Endothelial cell of umbilical vein (primary cell): ENCODE results near the gene FOXP1. TPM values are rescaled to one million over a fixed set of nuclear protein-coding genes. Genes with fewer than 3 reads are reported as not detected.

Experiments used
- BruUV-seq: library from RNA; stranded (reverse); fragments of 400-500 nt; replicated peaks from 2 replicates; lab custom pipeline; 2021; lab: Mats Ljungman, UMichigan
- CTCF ChIA-PET: fragments of 300-600, 350-600 bp; sonication (Branson Sonifier 250); formaldehyde crosslinking; loops from one replicate; lab custom pipeline; 2021; ENCODE audit warnings: antibody characterized with exemption, inconsistent platforms; lab: Charles Lee
- POLR2A ChIA-PET: fragments of 300-600, 350-600 bp; sonication (Branson Sonifier 250); formaldehyde crosslinking; loops from one replicate; lab custom pipeline; 2021; ENCODE audit warnings: antibody characterized with exemption, inconsistent platforms; lab: Charles Lee
- DNase-seq: peaks from one replicate; pipeline ENCODE4 v3.0.0-alpha.2; 2011; ENCODE audit warnings: low read depth, low spot score
- FAIRE-seq: peaks from 2 replicates; lab custom pipeline; 2011; peaks lifted over from hg19 to GRCh38; lab: Jason Lieb, UNC
- H2AFZ ChIP-seq: 2 replicates; pipeline ENCODE4 v1.6.0; 2012; ENCODE audit warnings: low read depth, low read length, control low read depth, inconsistent platforms
- H3K27ac ChIP-seq: 2 replicates; pipeline ENCODE4 v1.5.1; 2011; ENCODE audit warnings: low read depth, mild to moderate bottlenecking, control low read depth, low read length, moderate library complexity; ENCODE audit not compliant: insufficient read depth
- H3K27me3 ChIP-seq, 2 experiments: 2 replicates each; pipeline versions ENCODE4 v1.6.0 to v1.6.1; 2011; ENCODE audit warnings: low read length in 2 of 2, mixed read lengths in 1 of 2; ENCODE audit not compliant: control insufficient read depth in 2 of 2, insufficient read depth in 2 of 2
- H3K36me3 ChIP-seq, 2 experiments: 2 replicates in 1 of 2; 3 replicates in 1 of 2; pipeline ENCODE4 v1.5.1; 2011; ENCODE audit warnings: low read length in 2 of 2, mild to moderate bottlenecking in 1 of 2, moderate library complexity in 1 of 2; ENCODE audit not compliant: control insufficient read depth in 2 of 2, insufficient read depth in 2 of 2; ENCODE audit errors: extremely low read depth in 1 of 2
- H3K4me1 ChIP-seq: 3 replicates; pipeline ENCODE4 v1.5.1; 2011; ENCODE audit warnings: mild to moderate bottlenecking, low read length; ENCODE audit not compliant: control insufficient read depth, insufficient read depth; ENCODE audit errors: extremely low read depth
- H3K4me2 ChIP-seq: 2 replicates; pipeline ENCODE4 v1.6.1; 2011; ENCODE audit warnings: low read length, control low read depth, mixed read lengths; ENCODE audit not compliant: insufficient read depth
- H3K4me3 ChIP-seq, 3 experiments: fragments of 200-600 bp in 1 of 3; sonication (generic), shearing (Covaris generic) in 1 of 3; replicated peaks in 1 of 3; 2 replicates each; pipeline ENCODE4 v1.5.1; 2011 to 2016; ENCODE audit warnings: control low read depth in 3 of 3, low read length in 3 of 3, mild to moderate bottlenecking in 2 of 3, inconsistent platforms in 1 of 3, low read depth in 1 of 3, moderate library complexity in 1 of 3; ENCODE audit not compliant: insufficient read depth in 1 of 3
- H3K79me2 ChIP-seq: 2 replicates; pipeline ENCODE4 v1.6.0; 2012; ENCODE audit warnings: low read length, inconsistent platforms; ENCODE audit not compliant: control insufficient read depth, insufficient read depth
- H3K9ac ChIP-seq: replicated peaks from 2 replicates; pipeline ENCODE3; 2011; ENCODE audit warnings: low read length, control low read depth; ENCODE audit not compliant: insufficient read depth; ENCODE audit errors: extremely low read depth
- H3K9me1 ChIP-seq: replicated peaks from 3 replicates; pipeline ENCODE4 v1.6.0; 2011; ENCODE audit warnings: mild to moderate bottlenecking, low read length; ENCODE audit not compliant: control insufficient read depth, insufficient read depth; ENCODE audit errors: extremely low read depth
- H3K9me3 ChIP-seq: replicated peaks from 2 replicates; pipeline ENCODE4 v1.5.1; 2012; ENCODE audit warnings: low read length, inconsistent platforms; ENCODE audit not compliant: control insufficient read depth, insufficient read depth
- H4K20me1 ChIP-seq: replicated peaks from 2 replicates; pipeline ENCODE3; 2011; ENCODE audit warnings: mild to moderate bottlenecking, low read length; ENCODE audit not compliant: control insufficient read depth, insufficient read depth; ENCODE audit errors: extremely low read depth
- CTCF ChIP-seq, 2 donors: IDR thresholded peaks; 1 replicate in 1 of 2; 2 replicates in 1 of 2; pipeline ENCODE4 v1.5.1; 2011; ENCODE audit warnings: low read length in 2 of 2, mild to moderate bottlenecking in 2 of 2, moderate library complexity in 2 of 2, control low read depth in 1 of 2, inconsistent platforms in 1 of 2, low read depth in 1 of 2; ENCODE audit not compliant: insufficient read depth in 1 of 2; ENCODE audit errors: extremely low read depth in 1 of 2
- EZH2 ChIP-seq: IDR thresholded peaks from 2 replicates; pipeline ENCODE4 v1.6.1; 2012; ENCODE audit warnings: borderline replicate concordance, low read depth, mild to moderate bottlenecking, moderate library complexity, low read length, inconsistent platforms; ENCODE audit not compliant: severe bottlenecking
- FOS ChIP-seq: IDR thresholded peaks from 2 replicates; pipeline ENCODE4 v1.6.1; 2011; ENCODE audit warnings: mild to moderate bottlenecking, low read length, moderate library complexity, borderline replicate concordance; ENCODE audit not compliant: insufficient read depth
- GATA2 ChIP-seq: IDR thresholded peaks from 2 replicates; pipeline ENCODE4 v1.7.0; 2011; ENCODE audit warnings: low read depth, mild to moderate bottlenecking, moderate library complexity, mixed read lengths, low read length; ENCODE audit not compliant: insufficient read length, insufficient read depth
- JUN ChIP-seq: IDR thresholded peaks from 2 replicates; pipeline ENCODE4 v1.6.1; 2011; ENCODE audit warnings: borderline replicate concordance, low read depth; ENCODE audit not compliant: insufficient read length, insufficient read depth
- MYC ChIP-seq: IDR thresholded peaks from one replicate; pipeline ENCODE4 v1.6.1; 2011; ENCODE audit warnings: mild to moderate bottlenecking, low read depth, low read length
- POLR2A ChIP-seq: IDR thresholded peaks from 2 replicates; pipeline ENCODE4 v1.6.1; 2012; ENCODE audit warnings: low read depth, mild to moderate bottlenecking, control low read depth, low read length
- POLR2AphosphoS5 ChIP-seq: IDR thresholded peaks from 2 replicates; pipeline ENCODE4 v1.6.1; 2012; ENCODE audit warnings: low read depth, mild to moderate bottlenecking, control low read depth, low read length, moderate library complexity; ENCODE audit not compliant: insufficient read depth
- dilution Hi-C: fragments of 300-500 bp; cut with MboI; formaldehyde crosslinking; loops from one replicate; pipeline ENCODE4 v1.15.0; 2019; ENCODE audit warnings: low sequenced_read_pairs; ENCODE audit not compliant: extremely low pct_ligation_motif_present
- intact Hi-C: fragments of 100-400 bp; cut with micrococcal nuclease; formaldehyde crosslinking; loops from one replicate; pipeline ENCODE4 v1.10.0; 2022
- polyA plus RNA-seq, 4 experiments: library from polyadenylated mRNA; depleted of rRNA in 3 of 4; stranded (reverse) in 3 of 4; unstranded in 1 of 4; fragments of >200 nt; gene quantifications; 2 replicates each; pipeline versions ENCODE4 v1.2.1 to v1.2.3, GENCODE V29; 2011 to 2012; ENCODE audit warnings: missing spikeins in 1 of 4
- total RNA-seq: library from RNA; stranded (reverse); gene quantifications from 2 replicates; pipeline ENCODE4 v1.2.3, GENCODE V29; 2021
- TF ChIP-seq, protein P1 (sequence below): IDR thresholded peaks from 2 replicates; pipeline ENCODE4 v1.6.1; 2011; ENCODE audit not compliant: insufficient read depth, insufficient read length

The FOXP1 gene
- total and polyA plus RNA-seq, 2 donors (not counting 3 experiments of a cell fraction or from before 2014, with no cell fraction given) = 41.0 to 107 TPM

DNA sequence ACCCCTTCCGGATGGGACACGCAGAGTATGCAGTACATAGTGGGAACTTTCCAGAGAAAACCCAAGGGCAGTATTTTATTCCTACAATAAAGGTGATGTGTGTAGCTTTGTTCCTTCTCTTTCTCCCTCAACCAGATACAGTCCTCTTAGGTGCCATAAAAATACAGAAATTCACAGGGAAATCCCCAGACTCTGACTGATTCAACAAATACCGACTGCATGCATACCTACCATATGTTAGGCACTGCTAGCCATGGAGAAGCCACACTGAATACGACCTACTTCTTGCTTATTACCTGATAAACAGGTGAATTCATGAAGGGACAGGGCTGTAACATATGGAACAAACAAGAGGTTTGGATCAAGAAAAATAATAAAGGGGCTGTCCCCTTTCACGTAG, 228.5 kb downstream of the FOXP1 start:
- no peak overlapping the region for H3K27ac ChIP-seq
- TF ChIP-seq EZH2 (no peak), GATA2 (no peak), JUN (no peak), FOS (no peak), CTCF (IDR thresholded peaks at IDR 0.05; ENCODE audit: extremely low read depth in 1 of 2, insufficient read depth in 1 of 2, low read depth in 1 of 2, low read length in 2 of 2) (no peak), MYC (no peak), POLR2AphosphoS5 (no peak), POLR2A (no peak)
- TF ChIP-seq, protein P1, sequence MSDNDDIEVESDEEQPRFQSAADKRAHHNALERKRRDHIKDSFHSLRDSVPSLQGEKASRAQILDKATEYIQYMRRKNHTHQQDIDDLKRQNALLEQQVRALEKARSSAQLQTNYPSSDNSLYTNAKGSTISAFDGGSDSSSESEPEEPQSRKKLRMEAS = no peak
- no peak overlapping the region for H2AFZ ChIP-seq
- no peak overlapping the region for H3K4me2 ChIP-seq
- dilution Hi-C loops = no loop called here
- no peak for FAIRE-seq
- no TSS peak for BruUV-seq
- no peaks in the 10 kb centered on the region for H4K20me1 ChIP-seq
- H3K9ac ChIP-seq = no peak overlapping the region
- ChIA-PET POLR2A (no interaction called here), CTCF (no interaction called here)
- no peaks in the 10 kb centered on the region for H3K9me3 ChIP-seq
- H3K9me1 ChIP-seq = no peaks in the 10 kb centered on the region
- H3K27me3 ChIP-seq = no peaks in the 10 kb centered on the region
- no peak overlapping the region for H3K4me3 ChIP-seq
- H3K36me3 ChIP-seq = no peaks in the 10 kb centered on the region
- DNase-seq = no peak
- H3K79me2 ChIP-seq = no peaks in the 10 kb centered on the region
- no peaks in the 10 kb centered on the region for H3K4me1 ChIP-seq
- intact Hi-C loops = no loop called here
